Suprapubic skin (tissue), 4 donors: Measurements from ENCODE around the gene MRGPRG. TPM values are rescaled to one million over a fixed set of nuclear protein-coding genes. Genes with fewer than 3 reads are reported as not detected.

Experiments used
- DNase-seq, 2 donors: peaks; one replicate each; pipeline ENCODE4 v3.0.0-alpha.2; 2019; ENCODE audit warnings: low spot score in 2 of 2
- H3K27ac ChIP-seq: fragments of 200-600 bp; sonication (generic); one replicate; pipeline ENCODE4 v1.5.1; 2019
- H3K27me3 ChIP-seq: fragments of 200-600 bp; sonication (generic); one replicate; pipeline ENCODE4 v1.5.1; 2019
- H3K36me3 ChIP-seq: fragments of 200-600 bp; sonication (generic); one replicate; pipeline ENCODE4 v1.5.1; 2019
- H3K4me1 ChIP-seq: fragments of 200-600 bp; sonication (generic); one replicate; pipeline ENCODE4 v1.5.1; 2019
- H3K4me3 ChIP-seq: fragments of 200-600 bp; sonication (generic); one replicate; pipeline ENCODE4 v1.5.1; 2019; ENCODE audit warnings: mild to moderate bottlenecking
- H3K9me3 ChIP-seq: fragments of 200-600 bp; sonication (generic); one replicate; pipeline ENCODE4 v1.5.1; 2019
- CTCF ChIP-seq, 2 donors: fragments of 200-600 bp in 1 of 2; fragments of 450-650 bp in 1 of 2; sonication (generic) in 1 of 2; IDR thresholded peaks; one replicate each; pipeline ENCODE4 v1.5.1; 2016 to 2019; ENCODE audit warnings: antibody characterized with exemption in 2 of 2, mild to moderate bottlenecking in 1 of 2, moderate library complexity in 1 of 2
- EP300 ChIP-seq: sonication (generic); formaldehyde crosslinking; IDR thresholded peaks from one replicate; pipeline ENCODE4 v1.6.1; 2017; ENCODE audit warnings: antibody characterized with exemption
- POLR2A ChIP-seq, 2 donors: fragments of 450-650 bp; IDR thresholded peaks; one replicate each; pipeline ENCODE4 v1.6.1; 2017; ENCODE audit warnings: antibody characterized with exemption in 2 of 2, mild to moderate bottlenecking in 2 of 2, moderate library complexity in 2 of 2
- POLR2AphosphoS5 ChIP-seq, 3 donors: sonication (generic); formaldehyde crosslinking; IDR thresholded peaks; one replicate each; pipeline ENCODE4 v1.6.1; 2017; ENCODE audit warnings: antibody characterized with exemption in 3 of 3
- WGBS: methylation state at CpG from one replicate; pipeline ENCODE4 v1.1.5; 2018; 5-methylcytosine and 5-hydroxymethylcytosine counted together
- total RNA-seq, 4 donors: library from RNA; depleted of rRNA; stranded (reverse); fragments of >200 nt; gene quantifications; one replicate each; pipeline ENCODE4 v1.1.0, GENCODE V29; 2016

Gene MRGPRG
- total RNA-seq, 4 donors from 2014 or later = not detected

GRCh38 chr11:3237119-3237518 is 18.5 kb upstream of the MRGPRG start:
- TF ChIP-seq CTCF (IDR thresholded peaks at IDR 0.05) (no peak), EP300 (no peak), POLR2A (IDR thresholded peaks at IDR 0.05) (no peak), POLR2AphosphoS5 (IDR thresholded peaks at IDR 0.05) (no peak)
- Histone ChIP-seq H3K9me3 (no peaks in the 10 kb centered on the region), H3K4me1 (peaks cover 4% of the 10 kb centered on the region), H3K36me3 (no peaks in the 10 kb centered on the region), H3K27ac (no peak overlapping the region), H3K27me3 (peaks cover 10% of the 10 kb centered on the region), H3K4me3 (no peak overlapping the region)
- 94% methylated on average over 2 of the region's 2 CpGs for WGBS
- DNase-seq = no peak

- Histone ChIP-seq H3K36me3 (no peaks in the 10 kb centered on the region), H3K27ac (no peak overlapping the region), H3K4me3 (no peak overlapping the region), H3K27me3 (peaks cover 32% of the 10 kb centered on the region), H3K9me3 (no peaks in the 10 kb centered on the region), H3K4me1 (peaks cover 11% of the 10 kb centered on the region)
- DNase-seq = no peak
- 70% methylated on average over 7 of the region's 7 CpGs for WGBS
- no peak for TF ChIP-seq POLR2AphosphoS5 (IDR thresholded peaks at IDR 0.05)
- no peak for TF ChIP-seq CTCF (IDR thresholded peaks at IDR 0.05)
- TF ChIP-seq EP300 = no peak
- TF ChIP-seq POLR2A (IDR thresholded peaks at IDR 0.05) = no peak
These were observed 16.2 kb upstream of the MRGPRG start for GRCh38 chr11:3234846-3235245.

- H3K27me3 ChIP-seq = peaks cover 31% of the 10 kb centered on the region
- H3K27ac ChIP-seq = no peak overlapping the region
- no peaks in the 10 kb centered on the region for H3K36me3 ChIP-seq
- H3K9me3 ChIP-seq = no peaks in the 10 kb centered on the region
- no peak for TF ChIP-seq CTCF (IDR thresholded peaks at IDR 0.05)
- no peak for TF ChIP-seq EP300
- no peak for TF ChIP-seq POLR2AphosphoS5 (IDR thresholded peaks at IDR 0.05)
- TF ChIP-seq POLR2A (IDR thresholded peaks at IDR 0.05) = no peak
- peaks cover 11% of the 10 kb centered on the region for H3K4me1 ChIP-seq
- WGBS = 86% methylated on average over 19 of the region's 21 CpGs
- no peak overlapping the region for H3K4me3 ChIP-seq
- DNase-seq = no peak
These were observed 14.3 kb upstream of the MRGPRG start for GRCh38 chr11:3232956-3233355.

DNA sequence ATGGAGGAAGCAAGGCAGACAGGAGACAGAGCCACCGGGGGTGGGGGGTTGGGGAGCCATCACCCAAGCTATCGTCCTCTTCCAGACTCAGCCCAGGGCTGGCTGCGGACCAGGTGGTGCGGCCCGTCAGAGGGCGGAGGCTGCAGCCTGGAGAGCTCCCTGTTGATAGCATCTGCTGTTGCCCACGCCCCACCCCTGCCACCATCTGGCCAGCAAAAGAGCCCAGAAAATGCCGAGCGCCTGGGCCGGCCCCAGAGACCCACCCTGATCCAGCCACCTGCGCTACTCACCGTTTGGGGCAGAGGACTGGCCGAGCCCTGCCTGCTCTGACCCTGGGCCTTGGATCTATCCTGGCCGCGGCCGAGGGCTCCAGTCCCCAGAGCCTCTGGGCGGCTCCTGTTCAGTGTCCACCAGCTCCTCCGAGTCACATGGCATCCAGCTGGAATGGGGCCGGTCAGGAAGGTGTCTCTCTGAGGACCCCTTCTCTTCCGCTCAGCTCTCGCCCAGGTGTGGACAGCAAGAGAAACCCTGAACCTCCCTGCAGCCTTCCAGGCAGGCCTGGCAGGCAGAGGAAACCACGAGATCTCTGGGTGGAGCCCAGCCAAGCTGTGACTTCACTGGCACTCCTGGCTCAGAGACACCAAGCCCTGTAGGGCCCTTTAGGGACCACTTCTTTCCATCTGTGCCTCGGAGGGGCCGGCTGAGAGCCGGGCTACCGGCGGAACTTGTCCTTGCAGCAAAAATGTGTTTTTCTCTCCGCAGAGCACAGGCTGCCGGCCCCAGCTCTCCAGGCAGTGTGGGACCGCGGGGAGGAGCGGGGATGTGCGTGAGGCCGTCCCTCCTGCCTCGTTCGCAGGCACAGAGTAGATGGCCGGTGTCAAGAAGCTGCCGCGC is 13.5 kb upstream of the MRGPRG start, which contains the start of gene MRGPRE:
Gene MRGPRE, minus strand, starts transcription at position 567 of the 894 bp plus-strand sequence. CDS start 3,618 bp downstream, outside the sequence.
- H3K36me3 ChIP-seq = no peaks in the 10 kb centered on the region
- no peak within 1 kb of the TSS for H3K27ac ChIP-seq
- 23% methylated on average over 6 of the region's 39 CpGs for WGBS
- H3K27me3 ChIP-seq = peaks cover 37% of the 10 kb centered on the region
- H3K9me3 ChIP-seq = no peaks in the 10 kb centered on the region
- H3K4me1 ChIP-seq = peaks cover 11% of the 10 kb centered on the region
- DNase-seq = peak; percentile 65 to 74
- peak within 1 kb of the TSS; percentile 19 for H3K4me3 ChIP-seq
- TF ChIP-seq EP300 (no peak), CTCF (IDR thresholded peaks at IDR 0.05) (no peak), POLR2A (IDR thresholded peaks at IDR 0.05) (no peak)

DNA sequence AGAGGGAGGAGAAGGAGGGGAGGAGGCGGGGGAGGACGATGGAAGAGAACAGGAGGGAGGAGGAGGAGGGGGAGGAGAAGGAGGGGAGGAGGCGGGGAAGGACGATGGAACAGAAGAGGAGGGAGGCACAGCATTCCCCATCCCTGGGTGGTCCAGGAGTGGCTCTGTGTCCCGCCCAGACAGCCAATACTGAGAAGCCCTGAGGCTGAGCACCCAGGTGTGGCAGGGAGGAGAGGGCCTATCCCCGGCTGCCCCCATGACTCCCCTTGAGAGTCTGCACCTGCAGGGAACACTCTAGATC is 12.9 kb upstream of the MRGPRG start:
- no peak overlapping the region for H3K27ac ChIP-seq
- WGBS = 34% methylated on average over 6 of the region's 6 CpGs
- H3K9me3 ChIP-seq = no peaks in the 10 kb centered on the region
- peaks cover 41% of the 10 kb centered on the region for H3K27me3 ChIP-seq
- no peaks in the 10 kb centered on the region for H3K36me3 ChIP-seq
- H3K4me1 ChIP-seq = peaks cover 11% of the 10 kb centered on the region
- TF ChIP-seq EP300 = no peak
- TF ChIP-seq POLR2AphosphoS5 (IDR thresholded peaks at IDR 0.05) = no peak
- no peak for TF ChIP-seq CTCF (IDR thresholded peaks at IDR 0.05)
- no peak for TF ChIP-seq POLR2A (IDR thresholded peaks at IDR 0.05)
- DNase-seq = no peak
- no peak overlapping the region for H3K4me3 ChIP-seq
